Measurements from ENCODE around the gene ALDH3A2. TPM values are rescaled to one million over a fixed set of nuclear protein-coding genes. Genes with fewer than 3 reads are reported as not detected.

The ALDH3A2 gene
- total and polyA plus RNA-seq, 2 experiments from 2014 or later, result 36.2 to 41.9 TPM

DNA sequence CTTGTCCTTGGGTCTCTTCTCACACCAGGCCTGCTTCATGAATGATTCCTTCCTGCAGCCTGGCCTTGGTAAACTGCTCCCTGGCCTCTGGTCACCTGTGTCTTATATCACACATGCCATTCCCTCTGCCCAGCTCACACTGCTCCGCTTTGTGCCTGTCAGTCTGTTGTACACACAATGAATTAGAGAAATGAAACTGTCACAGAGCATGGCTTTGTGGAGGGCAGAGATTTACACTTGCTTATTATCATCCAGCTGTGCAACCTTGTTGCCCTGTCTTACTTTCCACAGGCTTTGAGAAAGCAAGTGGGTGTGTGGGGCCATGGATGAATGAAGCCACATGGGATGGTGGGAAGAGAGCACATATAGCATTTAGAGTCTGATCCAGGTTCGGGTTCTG lies 22.4 kb downstream of the ALDH3A2 start:
- Histone ChIP-seq H3F3A (ENCODE audit: insufficient read depth) (peaks cover 7% of the 10 kb centered on the region), H3K9ac (no peak overlapping the region), H3K9me2 (ENCODE audit: insufficient read depth) (no peaks in the 10 kb centered on the region), H3K36me3 (ENCODE audit: low read depth) (no peaks in the 10 kb centered on the region), H3K27ac (no peak overlapping the region), H3K9me3 (ENCODE audit: low read depth) (no peaks in the 10 kb centered on the region), H2AFZ (no peak overlapping the region), H4K20me1 (ENCODE audit: insufficient read depth) (no peaks in the 10 kb centered on the region), H3K4me2 (ENCODE audit: unreplicated experiment) (no peak overlapping the region), H3K27me3 (replicated peaks; ENCODE audit: insufficient read depth) (no peaks in the 10 kb centered on the region), H3K79me2 (ENCODE audit: insufficient read depth) (no peaks in the 10 kb centered on the region), H3K4me1 (ENCODE audit: insufficient read depth) (peaks cover 13% of the 10 kb centered on the region), H3K4me3 (no peak overlapping the region)
- WGBS, 2 experiments (ENCODE audit: low coverage in 1 of 2, low lambda C conversion rate in 2 of 2, missing lambda C conversion rate in 2 of 2), result 92 to 100% methylated on average over 2 of the region's 2 CpGs
- in situ Hi-C loops (cut with MboI), result loop anchor here (25.0 kb wide), 1 partner anchor 309 kb away; the partner anchor contains the start of gene B9D1
- DNase-seq, result no peak
- TF ChIP-seq EZH2phosphoT487 (IDR thresholded peaks at IDR 0.05; ENCODE audit: insufficient read depth, low read depth), result no peak
- TF ChIP-seq EZH2 (IDR thresholded peaks at IDR 0.05; ENCODE audit: insufficient read depth, poor library complexity, severe bottlenecking), result no peak

DNA sequence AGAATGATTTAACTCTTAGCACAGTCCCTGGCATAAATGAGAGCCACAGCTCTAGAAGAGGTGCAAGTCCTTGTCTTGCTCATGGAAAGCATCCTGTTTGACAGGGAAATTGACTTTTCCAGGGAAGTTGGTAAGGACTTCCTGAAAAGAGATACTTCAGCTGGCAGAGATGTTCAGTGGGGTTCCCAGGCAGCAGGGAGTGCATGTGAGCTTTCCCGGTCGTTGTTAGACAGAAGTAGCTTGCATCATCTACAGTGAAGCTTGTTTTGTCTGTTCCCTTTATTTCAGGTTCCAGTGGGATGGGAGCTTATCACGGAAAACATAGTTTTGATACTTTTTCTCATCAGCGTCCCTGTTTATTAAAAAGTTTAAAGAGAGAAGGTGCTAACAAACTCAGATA lies 22.9 kb downstream of the ALDH3A2 start:
- Histone ChIP-seq H3K4me1 (ENCODE audit: insufficient read depth) (peaks cover 13% of the 10 kb centered on the region), H3K4me2 (ENCODE audit: unreplicated experiment) (no peak overlapping the region), H3K9me3 (ENCODE audit: low read depth) (no peaks in the 10 kb centered on the region), H3K9me2 (ENCODE audit: insufficient read depth) (no peaks in the 10 kb centered on the region), H3K27ac (no peak overlapping the region), H4K20me1 (ENCODE audit: insufficient read depth) (no peaks in the 10 kb centered on the region), H2AFZ (no peak overlapping the region), H3K79me2 (ENCODE audit: insufficient read depth) (no peaks in the 10 kb centered on the region), H3F3A (ENCODE audit: insufficient read depth) (peaks cover 7% of the 10 kb centered on the region), H3K27me3 (replicated peaks; ENCODE audit: insufficient read depth) (no peaks in the 10 kb centered on the region), H3K4me3 (no peak overlapping the region), H3K9ac (no peak overlapping the region), H3K36me3 (ENCODE audit: low read depth) (no peaks in the 10 kb centered on the region)
- DNase-seq, result peak; percentile 15
- in situ Hi-C loops (cut with MboI), result loop anchor here (25.0 kb wide), 1 partner anchor 309 kb away; the partner anchor contains the start of gene B9D1
- TF ChIP-seq EZH2phosphoT487 (IDR thresholded peaks at IDR 0.05; ENCODE audit: insufficient read depth, low read depth), result no peak
- no peak for TF ChIP-seq EZH2 (IDR thresholded peaks at IDR 0.05; ENCODE audit: insufficient read depth, poor library complexity, severe bottlenecking)
- WGBS, 2 experiments (ENCODE audit: low coverage in 1 of 2, low lambda C conversion rate in 2 of 2, missing lambda C conversion rate in 2 of 2), result 40 to 51% methylated on average over 4 of the region's 4 CpGs

DNA sequence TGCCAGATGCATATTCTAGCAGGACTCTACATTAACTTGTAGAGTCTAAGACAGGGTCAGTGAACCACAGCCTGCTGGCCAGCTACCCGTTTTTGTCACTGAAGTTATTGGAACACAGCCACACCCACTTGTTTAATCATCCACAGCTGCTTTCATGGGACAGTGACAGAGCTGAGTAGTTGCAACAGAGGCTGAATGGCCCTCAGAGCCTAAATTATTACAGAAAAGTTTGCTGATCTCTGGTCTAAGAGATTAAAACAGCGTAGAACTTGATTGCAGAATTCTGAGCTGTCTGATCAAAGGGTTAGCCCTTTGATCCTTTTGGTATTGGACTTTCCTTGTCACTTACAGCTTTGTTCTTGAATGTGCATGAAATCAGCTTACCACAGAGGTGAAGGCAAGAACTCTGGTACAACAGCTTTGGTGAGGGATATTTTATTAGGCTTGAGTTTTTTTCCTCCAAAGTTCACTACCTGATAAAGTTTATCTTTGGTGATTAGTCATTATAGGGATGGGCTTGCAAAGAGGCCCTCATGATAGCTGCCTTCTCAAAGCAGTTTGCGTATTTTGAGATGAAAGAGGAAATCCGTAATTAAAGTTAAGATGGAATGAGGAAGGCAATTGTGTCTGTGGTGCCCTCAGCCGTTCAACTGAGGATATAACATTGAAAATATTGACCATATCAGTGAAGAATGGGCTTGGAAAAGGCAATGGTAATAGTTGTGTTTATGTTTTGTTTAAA lies 23.6 kb downstream of the ALDH3A2 start:
- Histone ChIP-seq H3K4me1 (ENCODE audit: insufficient read depth) (peaks cover 13% of the 10 kb centered on the region), H2AFZ (no peak overlapping the region), H3K27ac (no peak overlapping the region), H4K20me1 (ENCODE audit: insufficient read depth) (no peaks in the 10 kb centered on the region), H3K9me2 (ENCODE audit: insufficient read depth) (no peaks in the 10 kb centered on the region), H3K36me3 (ENCODE audit: low read depth) (no peaks in the 10 kb centered on the region), H3K4me3 (no peak overlapping the region), H3K9ac (no peak overlapping the region), H3K27me3 (replicated peaks; ENCODE audit: insufficient read depth) (no peaks in the 10 kb centered on the region), H3F3A (ENCODE audit: insufficient read depth) (peaks cover 7% of the 10 kb centered on the region), H3K79me2 (ENCODE audit: insufficient read depth) (no peaks in the 10 kb centered on the region), H3K9me3 (ENCODE audit: low read depth) (no peaks in the 10 kb centered on the region), H3K4me2 (ENCODE audit: unreplicated experiment) (no peak overlapping the region)
- 50 to 52% methylated on average over 5 of the region's 5 CpGs for WGBS, 2 experiments (ENCODE audit: low coverage in 1 of 2, low lambda C conversion rate in 2 of 2, missing lambda C conversion rate in 2 of 2)
- DNase-seq, result peak; percentile 66
- in situ Hi-C loops (cut with MboI), result loop anchor here (25.0 kb wide), 1 partner anchor 310 kb away; the partner anchor contains the start of gene B9D1
- no peak for TF ChIP-seq EZH2 (IDR thresholded peaks at IDR 0.05; ENCODE audit: insufficient read depth, poor library complexity, severe bottlenecking)

DNA sequence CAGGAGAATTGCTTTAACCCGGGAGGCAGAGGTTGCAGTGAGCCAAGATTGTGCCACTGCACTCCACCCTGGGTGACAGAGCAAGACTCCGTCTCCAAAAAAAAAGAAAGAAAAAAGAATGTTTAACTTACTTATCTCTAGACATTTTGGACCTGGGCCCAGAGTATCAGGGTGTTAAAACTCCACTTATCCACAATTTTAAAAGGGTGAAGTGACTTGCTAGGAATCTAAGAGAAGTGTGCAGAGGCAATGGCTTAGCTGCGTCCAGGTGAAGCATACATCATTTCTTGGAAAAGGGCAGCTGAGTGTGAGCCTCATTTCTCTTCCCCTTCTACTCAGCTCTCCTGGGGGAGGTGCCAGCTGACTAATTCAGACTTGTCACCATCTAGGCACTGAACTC lies 25.1 kb downstream of the ALDH3A2 start:
- DNase-seq, result peak; percentile 42

More for the DNA sequence above, 25.1 kb downstream of the ALDH3A2 start:
- TF ChIP-seq EZH2phosphoT487 (IDR thresholded peaks at IDR 0.05; ENCODE audit: insufficient read depth, low read depth) (no peak), EZH2 (IDR thresholded peaks at IDR 0.05; ENCODE audit: insufficient read depth, poor library complexity, severe bottlenecking) (no peak)
- no peak overlapping the region for H2AFZ ChIP-seq
- H3K27ac ChIP-seq, result no peak overlapping the region
- H3K9me2 ChIP-seq (ENCODE audit: insufficient read depth), result no peaks in the 10 kb centered on the region
- H3K4me1 ChIP-seq (ENCODE audit: insufficient read depth), result peaks cover 13% of the 10 kb centered on the region
- no peaks in the 10 kb centered on the region for H3K36me3 ChIP-seq (ENCODE audit: low read depth)
- H3K9me3 ChIP-seq (ENCODE audit: low read depth), result no peaks in the 10 kb centered on the region
- 52 to 59% methylated on average over 3 of the region's 3 CpGs for WGBS, 2 experiments (ENCODE audit: low coverage in 1 of 2, low lambda C conversion rate in 2 of 2, missing lambda C conversion rate in 2 of 2)
- no peaks in the 10 kb centered on the region for H4K20me1 ChIP-seq (ENCODE audit: insufficient read depth)
- no peak overlapping the region for H3K9ac ChIP-seq
- H3K27me3 ChIP-seq (replicated peaks; ENCODE audit: insufficient read depth), result no peaks in the 10 kb centered on the region
- no peak overlapping the region for H3K4me2 ChIP-seq (ENCODE audit: unreplicated experiment)
- no peaks in the 10 kb centered on the region for H3K79me2 ChIP-seq (ENCODE audit: insufficient read depth)
- in situ Hi-C loops (cut with MboI), result loop anchor here (25.0 kb wide), 1 partner anchor 311 kb away; the partner anchor contains the start of gene B9D1
- H3K4me3 ChIP-seq, result no peak overlapping the region
- H3F3A ChIP-seq (ENCODE audit: insufficient read depth), result peaks cover 7% of the 10 kb centered on the region

All from GM23248 (cell line).